Stimulated activated CD4-positive, alpha-beta T cell treated with anti-CD3 and anti-CD28 coated beads, Interleukin-15, amount 100 ng/mL, for 48 hours (primary cell): ENCODE results near the gene CTDSPL.

Experiments used
- DNase-seq, 2 donors: peaks; one replicate each; pipeline ENCODE4 v3.0.0-alpha.2; 2020; ENCODE audit warnings: low read depth in 2 of 2

Gene CTDSPL

DNA sequence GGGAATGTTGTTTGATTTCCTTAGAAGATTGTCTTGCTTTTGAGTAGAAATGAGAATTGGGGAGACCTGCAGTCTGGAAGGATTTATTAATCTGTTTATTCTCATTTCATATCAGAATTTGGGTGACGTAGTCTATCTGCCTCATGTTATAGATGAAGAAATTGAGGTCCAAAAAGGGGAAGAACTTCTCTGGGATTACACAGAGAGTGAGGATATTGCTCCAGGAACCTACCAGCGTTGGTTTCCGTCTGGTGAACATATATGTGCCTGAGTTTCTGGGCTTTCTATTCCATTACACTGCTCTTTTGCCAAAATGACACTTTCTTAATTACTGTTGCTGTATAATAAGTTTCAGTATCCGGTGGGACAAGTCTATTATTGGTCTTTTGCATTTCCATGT, 51.8 kb downstream of the CTDSPL start:
- no peak for DNase-seq

DNA sequence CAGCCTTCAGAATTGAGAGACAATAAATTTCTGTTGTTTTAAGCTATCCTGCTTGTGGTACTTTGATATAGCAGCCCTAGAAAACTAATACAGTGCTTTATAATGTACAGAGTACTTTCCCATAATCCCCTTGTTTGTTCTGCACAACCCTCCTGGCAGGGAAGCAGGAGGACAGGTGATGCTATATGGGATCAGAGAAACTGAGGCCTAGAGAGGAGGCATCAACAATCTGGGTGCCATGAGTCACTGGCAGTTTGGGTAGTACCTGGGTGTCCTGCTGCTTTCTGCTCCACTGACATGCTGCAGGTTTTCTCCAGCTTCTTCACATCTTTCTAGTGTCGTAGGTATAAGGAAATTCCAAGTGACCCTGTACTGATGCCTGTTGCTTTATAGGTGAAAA, 55.0 kb downstream of the CTDSPL start:
- no peak for DNase-seq

DNA sequence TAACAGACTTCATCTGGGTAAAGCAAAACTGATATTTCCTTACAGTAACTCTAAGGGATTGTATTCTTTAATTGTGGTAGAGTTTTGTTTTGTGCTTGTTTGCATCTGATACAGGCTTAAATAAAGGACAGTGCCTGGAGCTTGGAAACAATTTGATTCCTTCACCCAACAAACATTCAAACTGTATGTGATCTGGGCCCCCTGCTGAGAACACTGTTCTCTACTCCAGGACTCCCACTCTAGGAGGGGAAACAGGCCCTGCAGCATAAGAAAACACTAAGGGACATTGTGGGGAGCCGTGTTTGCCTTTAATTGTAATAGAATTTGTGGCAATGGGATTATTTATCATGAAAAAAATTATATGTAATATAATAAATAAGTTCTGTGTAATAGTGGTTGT, 56.9 kb downstream of the CTDSPL start:
- no peak for DNase-seq

DNA sequence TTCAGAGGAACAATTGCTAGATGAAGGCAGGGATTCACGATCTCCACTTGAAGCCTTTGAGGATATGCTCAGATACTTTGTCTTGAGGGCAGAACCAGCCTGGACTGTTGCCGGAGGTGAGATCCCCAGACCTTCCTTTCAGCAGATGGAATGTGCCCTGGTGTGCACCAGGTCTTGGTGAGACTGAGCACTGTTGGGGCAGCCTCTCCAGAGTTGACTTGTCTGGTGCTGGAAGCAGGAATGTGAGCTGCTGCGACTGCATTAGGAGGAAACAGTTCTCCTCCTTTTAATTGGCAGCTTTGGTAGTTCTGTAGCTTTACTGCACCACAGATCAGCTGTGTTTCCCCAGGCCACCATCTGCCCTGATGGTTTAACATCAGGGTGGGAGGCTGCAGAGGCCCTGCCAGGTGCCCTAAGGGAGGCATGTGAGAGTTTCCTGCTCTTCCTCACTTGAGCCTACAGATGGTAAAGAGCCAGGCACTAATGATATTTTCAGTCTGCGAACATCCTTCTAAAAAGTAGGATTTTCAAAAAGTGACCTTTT, 58.5 kb downstream of the CTDSPL start:
- DNase-seq: no peak

DNA sequence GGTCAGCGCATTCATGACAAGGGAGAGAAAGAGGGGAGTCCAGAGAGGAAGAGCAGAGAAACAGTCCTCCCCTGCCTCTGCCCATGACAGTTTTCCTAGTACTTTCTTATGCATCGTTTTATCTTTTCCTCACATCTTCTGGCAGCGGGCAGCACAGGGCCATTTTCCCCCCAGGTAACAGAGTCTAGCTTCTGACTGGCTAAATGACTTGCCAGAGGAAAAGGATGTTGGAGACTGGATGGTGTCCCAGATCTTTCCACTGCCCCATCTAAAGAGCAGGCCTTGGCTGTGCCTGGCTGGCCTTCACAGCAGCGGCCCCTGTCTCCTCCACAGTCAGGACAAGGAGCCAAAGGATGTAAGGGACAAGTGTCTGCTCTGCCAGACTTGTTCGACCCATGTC, 59.3 kb downstream of the CTDSPL start:
- no peak for DNase-seq

DNA sequence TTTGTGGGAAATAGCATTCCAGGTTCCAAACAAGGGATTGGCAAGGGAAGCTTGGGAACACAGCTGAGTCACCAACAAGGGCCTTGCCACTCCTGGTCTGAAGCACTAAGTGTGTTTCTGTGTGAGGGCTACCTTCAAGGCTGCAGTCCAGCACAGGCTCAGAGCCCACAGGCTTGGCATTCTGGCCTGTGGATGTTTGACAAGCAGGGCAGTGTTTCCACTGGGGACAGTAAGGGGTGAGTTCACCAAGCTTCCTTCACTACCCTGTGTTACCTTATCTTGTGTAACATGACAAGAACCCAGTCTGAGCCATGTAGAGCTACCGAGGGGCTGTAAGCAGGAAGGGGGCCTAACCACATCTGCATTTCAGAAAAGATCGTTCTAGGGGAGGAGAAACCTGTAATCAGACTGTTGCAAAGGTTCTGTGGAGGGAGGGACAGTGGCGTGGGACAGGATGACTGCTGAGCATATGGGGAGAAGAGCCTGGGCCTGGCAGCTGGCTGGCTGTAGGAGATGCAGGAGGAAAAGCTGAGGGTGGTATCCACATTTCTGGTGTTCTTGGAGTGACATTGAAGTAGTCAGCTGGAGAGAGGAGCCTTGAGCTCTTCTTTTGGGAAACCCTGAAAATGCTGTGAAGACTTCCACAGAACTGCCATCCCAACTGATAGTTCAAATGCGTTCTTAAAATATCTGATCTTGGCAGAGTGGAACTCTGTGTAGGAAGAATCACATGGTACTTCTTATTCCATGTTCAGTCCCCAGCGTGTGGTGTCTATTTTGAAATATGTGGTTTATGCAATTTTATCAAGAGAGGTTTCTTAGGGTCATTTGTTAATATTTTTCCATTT, 61.3 kb downstream of the CTDSPL start:
- DNase-seq: no peak

DNA sequence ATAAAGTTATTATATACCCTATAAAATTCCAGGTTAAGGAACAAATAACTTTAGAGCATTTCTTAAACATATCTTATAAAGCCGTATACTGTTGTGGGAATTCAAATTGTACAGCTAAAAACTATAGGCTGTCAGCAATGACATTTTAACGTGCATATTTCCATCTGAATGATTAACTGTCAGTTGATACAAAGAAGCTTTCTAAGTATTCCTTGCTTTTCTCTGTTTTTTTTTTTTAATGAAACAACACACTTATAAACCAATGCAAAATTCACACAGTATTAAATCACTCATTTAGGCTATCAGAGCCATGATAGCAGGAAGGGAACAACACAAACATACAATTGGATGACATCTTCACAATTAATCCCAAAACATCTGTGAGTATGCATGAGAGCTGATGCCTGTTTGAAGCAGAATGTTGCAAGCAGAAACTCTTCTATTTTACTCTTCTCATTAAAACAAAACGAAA, 61.9 kb downstream of the CTDSPL start:
- no peak for DNase-seq

DNA sequence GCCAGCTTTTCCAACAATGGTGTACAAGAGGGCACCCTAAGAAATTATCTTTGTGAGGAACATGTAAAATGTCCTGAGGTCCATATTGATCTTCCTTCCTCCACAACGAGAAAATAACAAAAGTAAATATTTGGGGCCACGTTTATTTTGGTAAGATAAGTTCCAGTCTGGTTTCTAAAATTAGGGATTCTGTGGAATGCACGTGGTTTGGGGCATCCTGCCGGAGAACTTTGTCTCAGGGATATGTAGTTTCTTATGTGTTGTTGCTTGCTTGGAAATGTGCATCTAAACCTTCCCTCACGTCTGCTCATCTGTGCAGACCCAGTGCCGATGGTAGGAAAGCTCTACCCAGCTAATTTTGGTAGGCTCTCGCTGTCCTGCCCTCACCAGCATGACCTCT, 62.8 kb downstream of the CTDSPL start:
- DNase-seq: no peak

DNA sequence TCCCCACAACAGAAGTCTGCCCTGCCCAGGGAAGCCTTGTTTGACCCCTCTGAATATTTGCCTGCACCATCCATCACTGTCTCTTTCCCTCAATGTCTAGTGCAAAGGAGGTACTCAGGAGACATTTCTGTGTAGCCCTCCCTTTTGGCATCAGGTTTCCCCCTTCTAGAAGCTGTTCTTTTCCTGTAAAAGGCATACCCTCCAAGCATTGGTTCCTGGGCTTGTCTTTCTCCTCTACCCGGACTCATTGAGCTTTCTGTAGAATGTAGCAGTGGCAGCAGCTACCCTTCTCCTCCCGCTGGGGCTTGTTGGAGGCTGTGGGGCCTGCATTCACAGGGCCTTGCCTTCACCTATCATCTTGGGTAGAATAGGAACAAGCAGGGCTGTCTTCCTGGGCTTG, 63.5 kb downstream of the CTDSPL start:
- no peak for DNase-seq

DNA sequence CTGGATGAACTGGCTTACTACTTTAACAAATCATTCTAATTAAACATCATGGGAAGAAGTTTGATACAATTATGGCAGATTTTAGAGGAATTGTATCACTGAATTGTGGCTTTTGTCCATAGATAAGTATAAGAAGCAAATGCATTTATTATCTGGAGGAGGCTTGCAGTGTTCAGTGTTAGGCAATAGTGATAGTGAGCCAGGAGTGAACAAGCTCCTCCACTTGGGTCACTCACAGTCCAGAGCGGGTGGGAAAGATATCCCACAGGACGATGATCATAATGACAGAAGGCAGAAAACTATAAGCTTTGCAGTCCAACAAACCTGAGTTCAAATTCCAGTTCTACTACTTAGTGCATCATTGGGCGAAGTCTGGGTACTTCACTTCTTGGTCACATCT, 64.9 kb downstream of the CTDSPL start:
- no peak for DNase-seq

DNA sequence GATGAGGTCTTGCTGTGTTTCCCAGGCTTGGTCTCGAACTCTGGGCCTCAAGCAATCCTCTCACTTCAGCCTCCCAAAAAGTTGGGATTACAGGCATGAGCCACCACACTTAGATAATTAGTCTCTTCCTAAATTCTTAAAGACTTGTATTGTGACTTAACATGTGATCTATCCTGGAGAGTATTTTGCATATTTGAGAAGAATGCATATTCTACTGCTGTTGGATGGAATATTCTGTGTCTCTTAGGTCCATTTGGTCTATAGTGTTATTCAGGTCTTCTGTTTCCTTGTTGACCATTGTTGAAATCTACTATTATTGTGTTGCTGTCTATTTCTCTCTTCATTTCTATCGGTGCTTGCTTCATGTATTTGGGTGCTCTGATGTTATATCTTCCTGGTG, 68.8 kb downstream of the CTDSPL start:
- no peak for DNase-seq

DNA sequence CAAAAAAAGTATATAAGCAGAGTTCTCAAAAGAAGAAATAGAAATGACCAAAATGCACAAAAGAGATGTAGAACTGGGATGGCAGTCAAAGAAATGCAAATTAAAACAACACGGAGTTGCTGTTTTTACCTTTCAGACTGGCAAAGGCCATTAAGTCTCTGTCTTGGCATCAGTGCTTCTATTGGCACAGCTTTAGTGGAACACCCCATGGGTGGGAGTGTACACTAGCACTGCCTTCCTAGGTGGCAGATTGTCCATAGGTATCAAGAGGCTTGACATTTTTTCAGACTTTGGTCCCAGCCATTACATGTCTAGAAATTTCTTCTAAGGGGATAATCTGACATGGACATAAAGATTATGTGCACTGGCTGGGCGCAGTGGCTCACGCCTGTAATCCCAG, 70.8 kb downstream of the CTDSPL start:
- DNase-seq: no peak

DNA sequence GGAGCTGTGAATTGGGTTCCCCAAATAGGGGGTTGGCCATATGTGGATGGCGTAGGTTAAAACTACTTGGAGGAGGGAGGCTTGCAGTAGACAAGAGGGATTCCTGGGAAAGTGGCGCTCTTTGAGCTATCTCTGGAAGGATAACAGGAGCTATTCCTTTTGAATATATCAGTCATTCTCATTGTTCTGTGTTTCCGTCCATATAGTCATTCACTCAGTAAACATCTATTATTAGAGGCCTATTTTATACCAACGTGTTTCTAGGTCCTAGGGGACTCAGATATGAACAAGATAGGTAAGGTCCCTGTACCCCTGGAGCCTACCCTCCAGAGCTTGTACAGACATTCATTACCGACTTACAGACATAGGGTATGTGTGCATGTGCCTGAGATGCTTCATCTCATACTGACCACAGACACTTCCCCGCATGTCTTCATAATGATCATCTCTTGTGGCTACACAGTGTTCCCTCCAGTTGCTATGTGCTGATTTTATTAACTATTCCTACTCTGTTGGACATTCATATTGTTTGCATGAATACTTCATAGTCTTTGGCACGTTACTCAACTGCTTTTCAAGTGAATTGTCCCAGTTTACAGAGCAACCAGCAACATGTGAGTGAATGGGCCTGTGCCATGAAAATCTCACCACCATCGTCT, 73.1 kb downstream of the CTDSPL start:
- no peak for DNase-seq

DNA sequence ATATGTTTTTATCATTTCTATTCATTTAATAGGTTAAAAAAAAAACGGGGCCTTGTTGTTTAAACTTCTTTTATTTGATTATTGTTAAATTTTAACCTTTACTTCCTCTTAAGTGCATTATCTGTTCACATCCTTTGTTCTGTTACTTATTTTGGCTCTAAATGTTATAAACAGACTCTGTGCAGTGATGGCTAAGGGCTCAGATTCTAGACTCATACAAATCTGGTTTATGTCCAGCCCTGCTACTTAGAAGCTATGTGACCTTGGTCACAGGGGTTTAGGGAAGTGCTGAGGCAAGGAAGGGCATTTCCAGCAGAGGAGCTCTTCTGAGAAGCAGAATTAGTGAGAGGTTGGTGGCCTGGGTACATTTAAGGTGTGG, 73.6 kb downstream of the CTDSPL start:
- no peak for DNase-seq

DNA sequence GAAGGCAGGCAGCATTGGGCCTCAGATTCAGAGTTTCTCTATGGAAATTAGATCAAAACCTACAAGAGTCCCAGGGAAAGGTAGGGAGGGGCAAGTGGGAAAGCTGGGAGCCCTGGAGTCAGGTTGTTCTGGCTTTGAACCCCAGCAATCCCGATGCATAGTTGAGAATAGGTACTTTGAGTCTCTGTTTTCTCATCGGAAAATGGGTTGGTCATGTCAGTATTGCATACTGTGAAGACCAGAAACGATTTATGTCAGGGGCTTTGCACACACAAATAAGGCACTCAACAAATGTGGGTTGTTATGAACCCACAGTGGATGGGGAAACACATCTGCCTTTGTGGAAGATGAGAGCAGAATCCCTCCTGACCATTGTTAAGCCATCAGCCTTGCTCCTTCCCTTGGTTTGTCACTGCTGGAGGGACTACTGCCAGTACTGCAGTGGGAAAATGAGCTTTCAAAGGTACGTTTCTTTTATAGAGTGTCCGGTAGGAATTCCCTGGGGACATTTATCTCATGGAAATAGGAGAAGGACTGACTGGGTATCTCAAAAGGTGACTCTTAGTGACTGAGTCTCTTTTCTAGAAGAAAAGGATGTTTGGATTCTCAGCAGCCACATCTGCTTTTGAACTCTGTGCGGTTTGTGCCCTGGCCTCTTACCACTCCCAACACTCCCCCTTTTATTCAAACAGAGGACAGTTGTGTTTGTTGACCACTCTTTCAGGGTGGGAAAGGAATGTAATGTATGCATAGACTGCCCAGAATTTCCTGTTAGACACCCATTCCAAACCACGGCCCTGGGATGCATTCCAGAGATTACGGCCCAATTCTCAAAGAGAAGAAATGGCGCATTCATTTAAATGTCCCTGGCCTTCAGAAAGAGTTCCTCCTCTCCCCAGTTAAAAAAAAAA, 74.3 kb downstream of the CTDSPL start:
- no peak for DNase-seq

DNA sequence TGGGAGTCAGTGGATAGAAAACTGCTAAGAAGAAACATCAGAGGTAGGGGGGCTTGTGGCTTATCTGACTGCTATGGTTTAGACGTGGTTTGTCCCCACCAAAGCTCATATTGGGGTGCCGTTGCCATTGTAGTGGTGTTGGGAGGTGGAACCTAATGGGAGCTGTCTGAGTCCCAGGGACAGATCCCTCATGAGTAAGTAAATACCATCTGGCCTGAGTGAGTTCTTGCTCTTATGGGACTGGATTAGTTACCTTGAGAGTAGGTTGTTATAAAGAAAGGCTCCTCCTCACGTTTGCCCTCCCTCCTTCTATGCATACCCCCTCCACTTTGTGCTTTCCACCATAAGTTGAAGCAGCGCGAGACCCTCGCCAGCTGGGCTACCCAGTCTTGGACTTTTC, 75.5 kb downstream of the CTDSPL start:
- DNase-seq: no peak

DNA sequence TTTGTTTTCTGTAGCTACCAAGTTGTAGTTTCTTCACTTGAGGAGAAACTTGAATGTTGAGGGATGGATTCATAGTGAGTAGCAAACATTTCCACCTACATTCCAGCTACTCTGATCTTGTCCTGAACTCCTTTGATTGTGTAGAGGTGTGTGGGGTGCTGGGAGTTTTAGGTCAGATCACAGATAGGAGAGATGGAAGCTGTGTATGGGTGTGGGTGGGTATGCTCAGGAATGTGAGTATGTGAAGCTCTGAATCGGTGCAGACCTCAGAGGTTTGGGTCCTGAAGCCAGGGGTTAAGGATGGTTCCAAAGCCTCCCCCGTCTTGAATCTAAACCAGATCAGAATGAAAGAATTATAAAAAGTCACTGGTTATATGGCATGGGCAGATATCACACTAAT, 76.3 kb downstream of the CTDSPL start:
- DNase-seq: no peak

DNA sequence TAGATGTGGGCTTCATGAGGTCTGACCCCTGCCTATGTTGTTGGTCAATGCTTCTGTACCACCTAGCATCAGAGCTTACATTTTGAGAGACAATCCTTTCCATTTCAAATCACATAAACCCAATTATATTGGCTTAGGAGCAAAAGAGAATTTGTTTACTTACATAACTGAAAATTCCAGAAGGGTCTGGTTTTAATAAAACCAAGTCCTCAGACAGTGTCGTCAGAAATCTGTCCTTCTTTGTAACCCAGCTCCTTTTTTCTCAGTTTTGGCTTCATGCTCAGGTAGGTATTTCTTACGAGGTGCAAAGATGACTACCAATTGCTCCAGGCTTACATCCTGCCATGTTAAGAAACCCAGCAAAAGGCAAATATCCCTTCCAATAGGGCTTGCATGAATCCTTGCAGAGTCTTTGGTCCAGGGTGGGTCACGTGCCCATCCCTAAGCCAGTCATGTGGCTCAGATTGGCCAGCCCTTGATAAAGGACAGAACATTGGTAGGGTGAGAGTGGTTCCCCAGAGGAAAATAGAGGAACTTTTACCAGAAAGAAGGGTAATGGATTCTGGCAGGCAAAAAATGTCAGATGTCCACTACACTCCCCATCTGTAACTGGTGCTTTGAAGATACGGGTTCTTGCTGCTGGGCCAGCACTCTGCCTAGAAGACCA, 78.7 kb downstream of the CTDSPL start:
- no peak for DNase-seq

DNA sequence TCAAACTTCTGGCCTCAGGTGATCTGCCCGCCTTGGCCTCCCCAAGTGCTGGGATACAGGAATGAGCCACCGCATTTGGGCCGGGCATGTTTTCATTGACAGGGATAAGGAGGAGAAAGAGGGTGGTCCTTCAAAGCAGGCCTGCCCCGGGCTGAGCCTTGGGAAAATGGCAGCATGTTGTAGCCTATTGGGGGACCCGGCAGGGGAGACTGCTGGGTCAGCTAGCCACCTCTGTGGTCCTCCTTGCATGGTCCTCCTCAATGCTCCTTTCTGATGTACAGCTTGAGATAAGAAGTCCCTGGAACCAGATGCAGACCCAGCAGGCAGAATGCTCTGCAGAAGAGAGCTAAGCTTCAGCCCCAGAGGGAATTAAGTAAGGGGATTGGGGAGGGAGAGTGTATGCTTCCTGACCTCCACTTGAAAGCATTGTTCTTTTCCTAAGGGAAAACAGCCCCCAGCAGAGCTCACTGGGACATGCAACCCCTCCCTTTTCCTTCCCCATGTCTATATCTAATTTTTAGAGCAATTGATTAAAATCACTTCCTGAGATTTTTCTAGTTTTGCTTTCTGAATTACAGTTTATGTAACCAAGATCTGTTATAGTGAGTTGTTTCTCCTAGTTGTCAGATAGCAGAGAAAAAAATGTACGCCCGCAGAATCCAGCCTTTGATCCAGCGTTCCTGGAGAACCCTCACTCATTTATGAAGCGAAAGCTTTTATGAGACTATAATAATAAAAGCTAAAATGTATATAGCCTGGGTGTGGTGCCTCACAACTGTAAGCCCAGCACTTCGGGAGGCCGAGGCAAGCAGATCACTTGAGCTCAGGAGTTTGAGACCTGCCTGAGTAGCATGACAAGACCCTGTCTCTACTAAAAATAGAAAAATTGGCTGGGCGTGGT, 80.2 kb downstream of the CTDSPL start:
- no peak for DNase-seq

DNA sequence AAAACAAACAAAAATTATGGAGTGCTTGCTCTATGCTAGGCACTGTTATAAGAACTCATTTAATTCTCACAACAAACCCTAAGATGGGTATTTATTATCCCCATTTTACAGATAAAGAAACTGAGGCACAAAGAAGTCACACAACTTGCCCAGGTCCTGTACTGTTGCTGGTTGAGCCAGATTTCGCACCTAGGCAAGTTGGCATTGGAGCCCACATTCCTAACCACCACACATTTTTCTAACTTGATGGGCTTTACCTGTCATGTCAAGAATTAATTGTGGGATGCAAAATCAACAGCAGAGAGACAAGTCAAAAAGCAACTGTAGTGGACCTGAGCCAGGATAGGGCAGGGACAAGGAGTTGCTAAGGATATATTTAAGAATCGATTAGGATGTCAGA, 81.0 kb downstream of the CTDSPL start:
- no peak for DNase-seq

DNA sequence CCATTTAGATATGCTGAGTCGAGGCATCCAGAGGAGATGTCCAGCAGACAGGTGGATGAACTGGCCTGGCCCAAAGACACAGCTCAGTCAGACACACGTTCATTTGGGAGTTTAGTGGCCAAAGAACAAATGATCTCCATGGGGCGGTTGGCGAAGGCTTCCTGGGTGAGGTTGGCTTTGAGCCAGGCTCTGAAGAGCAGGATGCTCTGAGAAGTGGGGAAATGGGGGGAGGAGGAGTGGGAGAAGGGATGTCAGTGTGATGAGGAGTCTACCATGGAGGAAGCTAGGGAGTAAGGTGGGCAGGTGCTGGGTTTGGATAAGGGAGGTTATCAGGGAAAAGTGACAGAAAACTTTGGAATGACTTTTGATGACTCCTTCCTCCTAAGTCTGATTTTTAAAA, 81.4 kb downstream of the CTDSPL start:
- DNase-seq: no peak
